NCI-H146 (cell line): ENCODE measurements around the gene PRR4.

Experiments
- DNase-seq: peaks from one replicate; lab custom pipeline; 2025; lab: John Stamatoyannopoulos, UW

The PRR4 gene

GRCh38 chr12:10801741-10802140 lies 47.5 kb downstream of the PRR4 start:
- no peak for DNase-seq
